GM18907 (cell line): ENCODE results near the gene PRKCD.
A peak's percentile ranks its signal among the peaks of the same experiment; 100 is the strongest.

ENCODE experiments used
- ATAC-seq: cut with Tn5 transposase; IDR thresholded peaks from one replicate; pipeline ENCODE4 v1.9.1; 2021; ENCODE audit warnings: mild to moderate bottlenecking, moderate library complexity; ENCODE audit not compliant: unreplicated experiment

Gene PRKCD

GRCh38 chr3:53169832-53170324, 8.9 kb downstream of the PRKCD start:
- ATAC-seq = no peak

- peak; percentile 49 for ATAC-seq
These were observed 9.5 kb downstream of the PRKCD start for GRCh38 chr3:53170325-53171063.

- no peak for ATAC-seq
These were observed 10.0 kb downstream of the PRKCD start for GRCh38 chr3:53171064-53171418.

- ATAC-seq = no peak
These were observed 11.0 kb downstream of the PRKCD start for GRCh38 chr3:53171827-53172505.

- no peak for ATAC-seq
These were observed 12.1 kb downstream of the PRKCD start for GRCh38 chr3:53173107-53173506.

- peak; percentile 36 for ATAC-seq
These were observed 13.6 kb downstream of the PRKCD start for GRCh38 chr3:53174346-53175250.

- ATAC-seq = no peak
These were observed 14.9 kb downstream of the PRKCD start for GRCh38 chr3:53175613-53176540.

- ATAC-seq = no peak
These were observed 17.2 kb downstream of the PRKCD start for GRCh38 chr3:53178246-53178645.

- ATAC-seq = no peak
These were observed 18.6 kb downstream of the PRKCD start for GRCh38 chr3:53179580-53179979.

- peak; percentile 89 for ATAC-seq
These were observed 19.5 kb downstream of the PRKCD start for GRCh38 chr3:53180305-53181023.

GRCh38 chr3:53181024-53181371, 20.0 kb downstream of the PRKCD start:
- ATAC-seq = peak; percentile 17

- no peak for ATAC-seq
These were observed 20.5 kb downstream of the PRKCD start for GRCh38 chr3:53181528-53181927.

- ATAC-seq = no peak
These were observed 21.9 kb downstream of the PRKCD start for GRCh38 chr3:53182764-53183355.

- no peak for ATAC-seq
These were observed 22.5 kb downstream of the PRKCD start for GRCh38 chr3:53183514-53183913.

GRCh38 chr3:53184701-53185100, 23.7 kb downstream of the PRKCD start:
- ATAC-seq = no peak

GRCh38 chr3:53185761-53186465, 24.9 kb downstream of the PRKCD start:
- no peak for ATAC-seq

GRCh38 chr3:53186726-53187125, 25.7 kb downstream of the PRKCD start:
- no peak for ATAC-seq

GRCh38 chr3:53187430-53187829, 26.4 kb downstream of the PRKCD start:
- no peak for ATAC-seq
